Middle frontal gyrus (tissue), 1 donor: ENCODE data around the gene CENPX.
A peak's percentile ranks its signal among the peaks of the same experiment; 100 is the strongest.

ENCODE experiments used
- DNase-seq: peaks from one replicate; pipeline ENCODE4 v3.0.0-alpha.2; 2015; ENCODE audit warnings: low spot score; ENCODE audit errors: extremely low spot score

The CENPX gene

DNA sequence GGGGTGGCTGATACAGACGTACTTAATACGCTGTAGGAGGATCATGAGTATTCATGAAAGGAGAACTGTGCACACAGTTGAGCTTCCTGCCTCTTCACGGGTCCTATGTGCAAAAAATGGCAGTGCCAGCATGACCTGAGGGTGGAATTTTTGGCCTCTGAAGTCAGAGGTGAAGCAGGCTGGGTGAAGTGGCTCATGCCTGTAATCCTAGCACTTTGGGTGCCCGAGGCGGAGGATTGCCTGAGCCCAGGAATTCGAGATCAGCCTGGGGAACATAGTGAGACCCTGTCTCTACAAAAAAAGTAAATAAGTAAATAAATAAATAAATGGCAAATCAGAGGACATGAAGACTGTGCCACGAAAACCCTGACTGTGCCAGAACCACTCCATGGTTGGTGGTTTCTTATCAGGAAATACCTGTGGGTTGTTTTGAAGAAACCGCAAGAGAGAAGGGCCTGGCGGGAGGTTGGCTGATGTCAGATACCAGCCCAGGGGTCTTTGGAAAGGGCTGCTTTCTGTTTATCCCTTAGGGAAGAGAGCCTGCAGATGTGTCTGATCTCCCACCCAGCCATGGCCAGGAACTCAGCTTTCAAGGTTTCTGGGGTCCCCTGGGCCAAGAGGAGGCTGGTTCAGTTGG, 41.9 kb downstream of the CENPX start:
- no peak for DNase-seq

DNA sequence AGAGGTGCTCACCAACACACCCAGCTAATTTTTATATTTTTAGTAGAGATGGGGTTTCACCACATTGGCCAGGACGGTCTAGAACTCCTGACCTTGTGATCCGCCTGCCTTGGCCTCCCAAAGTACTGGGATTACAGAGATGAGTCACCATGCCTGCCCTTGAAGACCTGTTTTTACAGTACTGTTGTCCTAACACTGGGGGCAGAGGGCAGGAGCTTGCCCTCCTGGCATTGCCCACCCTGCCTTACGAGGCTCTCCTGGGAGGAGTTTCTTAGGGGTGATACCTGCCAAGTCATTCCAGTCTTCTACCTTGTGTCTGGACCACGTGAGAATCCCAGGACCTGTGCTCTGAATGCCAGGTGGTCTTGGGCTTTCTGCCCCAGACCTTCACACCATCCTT, 42.6 kb downstream of the CENPX start:
- DNase-seq, result no peak

DNA sequence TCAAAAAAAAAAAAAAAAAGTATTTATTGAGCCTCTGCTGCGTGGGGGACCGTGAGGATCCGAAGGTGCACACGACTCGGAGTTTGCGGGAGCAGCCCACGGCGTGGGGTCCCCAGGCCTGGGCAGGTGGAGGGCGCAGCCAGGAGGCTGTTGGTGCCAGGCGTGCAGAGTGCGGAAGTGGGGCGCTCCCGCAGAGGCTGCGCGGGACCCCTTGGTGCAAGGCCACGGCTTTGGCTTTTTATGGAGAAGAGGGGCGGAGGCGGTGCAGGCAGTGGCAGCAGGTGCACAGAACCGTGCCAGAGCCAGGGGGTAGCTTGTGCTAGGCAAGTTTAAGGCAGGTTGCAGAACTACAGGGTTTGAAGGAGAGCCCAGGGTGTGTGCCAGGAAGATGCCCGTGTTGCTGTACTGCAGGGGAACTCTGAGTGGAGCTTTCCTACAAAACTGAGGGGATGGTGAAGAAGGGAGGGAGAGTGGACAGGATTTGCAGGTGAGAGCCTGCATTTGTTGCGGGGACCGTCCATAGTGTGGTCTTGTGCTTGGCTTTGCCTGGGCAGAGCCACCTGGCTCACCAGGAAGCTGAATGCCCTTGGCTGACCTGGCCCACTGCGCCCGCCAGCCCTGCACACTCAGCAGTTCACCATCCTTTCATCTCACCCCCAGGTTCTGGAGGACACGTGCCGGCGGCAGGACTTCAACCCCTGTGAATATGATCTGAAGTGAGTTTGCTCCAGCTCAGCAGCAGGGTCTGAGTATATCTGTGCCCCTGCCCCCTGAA, 44.0 kb downstream of the CENPX start:
- no peak for DNase-seq

DNA sequence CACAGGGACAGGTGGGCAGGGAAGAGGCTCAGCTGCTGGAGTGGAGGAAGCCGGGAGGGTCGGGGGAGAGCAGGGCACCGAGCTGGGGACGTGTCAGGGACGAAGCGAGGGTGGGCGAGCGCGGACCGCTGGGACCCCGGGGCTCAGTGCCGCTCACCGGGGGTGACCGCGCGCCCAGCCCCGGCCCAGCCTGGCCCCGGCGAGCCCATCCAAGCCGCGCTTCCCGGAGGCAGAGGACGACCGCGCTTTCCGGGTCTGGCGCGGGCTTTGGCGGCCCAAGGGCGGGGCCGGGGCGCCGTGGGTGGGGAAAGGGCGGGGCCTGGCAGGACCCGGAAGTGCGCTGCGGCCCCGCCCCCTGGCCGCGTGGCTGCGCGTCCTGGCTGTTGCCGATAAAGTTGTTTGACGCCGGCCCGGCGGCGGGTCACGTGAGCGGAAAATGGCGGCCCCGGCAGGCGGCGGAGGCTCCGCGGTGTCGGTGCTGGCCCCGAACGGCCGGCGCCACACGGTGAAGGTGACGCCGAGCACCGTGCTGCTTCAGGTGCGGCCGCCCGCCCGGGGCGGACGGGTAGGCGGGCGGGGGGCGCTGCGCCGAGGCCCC, 45.4 kb downstream of the CENPX start, which contains the start of gene ASPSCR1:
Gene ASPSCR1 (plus strand): TSS at position 419 of the 598 bp plus-strand sequence. CDS start 18 bp downstream, at position 437.
- peak; percentile 80 for DNase-seq

DNA sequence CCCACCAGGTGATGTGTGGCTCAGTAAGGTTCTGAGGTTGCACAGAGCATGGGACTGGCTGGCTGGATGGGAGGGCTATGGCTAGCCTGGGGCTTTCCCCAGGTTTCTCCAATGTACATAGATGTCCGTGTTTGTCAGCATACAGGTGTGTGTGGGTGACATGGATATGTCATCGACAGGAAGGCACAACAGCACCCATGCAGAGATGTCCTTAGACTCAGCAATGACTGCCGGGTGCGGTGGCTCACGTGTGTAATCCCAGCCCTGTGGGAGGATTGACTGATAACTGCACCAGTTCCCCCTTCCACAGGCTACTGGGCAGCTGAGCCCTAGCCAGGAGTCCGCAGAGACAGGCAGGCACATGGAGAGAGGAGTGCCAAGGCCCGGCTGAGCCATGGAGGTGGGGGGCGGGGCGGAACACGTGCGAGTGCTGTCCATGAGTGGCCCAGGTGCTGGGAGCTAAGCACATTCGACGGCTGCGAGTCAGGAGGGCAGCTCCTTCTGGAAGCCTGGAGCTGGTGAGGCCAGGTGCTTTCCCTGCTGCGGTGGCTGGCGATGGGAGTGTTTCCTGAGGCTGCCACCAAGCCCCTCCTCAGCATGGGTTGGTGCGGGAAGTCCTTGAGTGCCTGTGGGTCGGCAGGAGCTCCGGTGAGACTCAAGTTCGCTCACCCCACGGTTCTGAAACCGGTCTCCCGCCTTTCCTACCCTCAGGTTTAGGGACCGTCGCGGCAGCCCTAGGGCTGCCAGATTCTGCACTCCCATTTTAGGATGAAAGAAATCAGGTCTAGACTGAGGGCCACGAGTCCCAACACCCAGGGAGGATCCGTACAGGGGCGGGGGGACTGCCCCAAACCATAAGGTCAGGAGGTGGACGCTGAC, 46.1 kb downstream of the CENPX start:
- no peak for DNase-seq

DNA sequence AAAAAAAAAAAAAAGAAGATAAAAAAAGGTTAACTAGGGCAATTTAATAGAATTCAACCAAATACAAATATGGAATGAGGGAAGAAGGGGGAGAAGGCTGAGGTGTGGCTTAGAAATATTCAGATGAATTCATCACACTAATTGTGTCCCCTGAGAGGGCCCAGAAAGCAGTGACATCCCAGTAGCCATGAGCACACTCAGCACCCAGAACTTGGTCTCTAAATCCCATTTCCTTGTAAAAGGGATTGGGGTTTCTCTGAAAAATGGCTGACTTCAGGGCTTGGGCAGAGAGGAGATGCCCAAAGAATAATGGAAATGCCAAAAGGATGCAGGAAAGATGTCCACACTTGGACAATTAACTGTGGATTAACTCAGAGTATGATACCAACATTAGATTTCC, 49.2 kb downstream of the CENPX start:
- DNase-seq, result no peak

DNA sequence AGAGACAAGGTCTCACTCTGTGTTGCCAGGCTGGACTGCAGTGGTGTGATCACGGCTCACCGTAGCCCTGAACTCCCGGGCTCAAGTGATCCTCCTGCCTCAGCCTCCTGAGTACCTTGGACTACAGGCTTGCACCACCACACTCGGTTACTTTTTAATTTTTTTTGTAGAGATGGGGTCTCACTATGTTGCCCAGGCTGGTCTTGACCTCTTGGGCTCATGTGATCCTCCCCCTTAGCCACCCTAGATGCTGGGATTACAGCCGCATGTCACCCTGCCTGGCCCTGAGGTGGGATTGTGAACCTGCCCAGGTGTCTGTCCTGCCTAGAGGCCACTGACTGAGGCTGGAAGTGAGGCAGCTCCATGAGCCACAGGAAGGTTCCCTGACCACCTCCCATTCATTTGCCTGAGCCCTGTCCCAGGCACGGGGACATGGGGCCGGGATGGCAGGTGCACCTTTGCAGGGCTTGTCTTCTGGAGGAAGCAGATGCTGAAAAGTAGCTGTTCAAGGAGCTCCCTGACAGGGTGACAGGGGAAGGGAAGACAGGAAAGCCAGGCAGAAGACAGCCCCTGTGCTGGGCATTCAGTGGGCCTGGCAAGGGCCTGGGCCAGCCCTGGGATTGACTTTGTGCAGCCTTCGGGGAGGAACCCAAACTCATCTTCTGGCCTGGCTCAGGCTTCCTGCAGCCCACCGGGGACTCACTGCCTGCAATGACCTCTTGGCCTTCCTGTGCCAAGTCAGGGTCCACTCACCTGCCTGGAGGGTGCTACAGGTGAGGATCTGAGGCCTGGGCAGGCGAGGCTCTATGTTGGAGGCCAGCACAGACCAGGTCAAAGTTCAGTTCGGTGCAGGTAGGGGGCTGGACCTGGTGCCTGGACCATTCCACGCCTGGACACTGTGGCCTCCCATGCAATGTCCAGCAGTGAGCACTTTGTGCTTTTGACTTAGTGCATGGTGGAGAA, 53.5 kb downstream of the CENPX start:
- DNase-seq, result no peak
